Hippocampal formation (tissue), 2 donors: ENCODE measurements around the gene ZBTB42.

Experiments used
- DNase-seq, 2 donors: peaks; one replicate each; lab custom pipeline; 2025; lab: John Stamatoyannopoulos, UW

The ZBTB42 gene

GRCh38 chr14:104800771-104801519 lies at the start of gene ZBTB42:
TSS of gene ZBTB42 (plus strand) at chr14:104801101. CDS start at chr14:104801198, 97 bp downstream.
- DNase-seq, result no peak

- DNase-seq, result no peak
Observed at GRCh38 chr14:104751539-104752422, 49.1 kb upstream of the ZBTB42 start.

DNA sequence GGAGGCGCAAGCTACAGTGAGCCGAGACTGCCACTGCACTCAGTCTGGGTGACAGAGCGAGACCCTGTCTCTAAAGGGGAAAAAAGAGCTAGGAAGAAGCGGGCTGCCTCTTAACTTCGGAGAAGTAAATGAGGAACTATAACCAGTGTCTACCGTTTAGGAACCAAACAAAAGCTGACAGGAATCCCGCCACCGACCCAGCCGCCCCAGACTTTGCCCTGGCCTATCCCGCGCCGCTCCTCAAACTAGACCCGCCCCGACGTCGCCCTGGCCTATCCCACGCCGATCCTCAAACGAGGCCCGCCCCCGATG lies 48.5 kb upstream of the ZBTB42 start:
- DNase-seq, result no peak

DNA sequence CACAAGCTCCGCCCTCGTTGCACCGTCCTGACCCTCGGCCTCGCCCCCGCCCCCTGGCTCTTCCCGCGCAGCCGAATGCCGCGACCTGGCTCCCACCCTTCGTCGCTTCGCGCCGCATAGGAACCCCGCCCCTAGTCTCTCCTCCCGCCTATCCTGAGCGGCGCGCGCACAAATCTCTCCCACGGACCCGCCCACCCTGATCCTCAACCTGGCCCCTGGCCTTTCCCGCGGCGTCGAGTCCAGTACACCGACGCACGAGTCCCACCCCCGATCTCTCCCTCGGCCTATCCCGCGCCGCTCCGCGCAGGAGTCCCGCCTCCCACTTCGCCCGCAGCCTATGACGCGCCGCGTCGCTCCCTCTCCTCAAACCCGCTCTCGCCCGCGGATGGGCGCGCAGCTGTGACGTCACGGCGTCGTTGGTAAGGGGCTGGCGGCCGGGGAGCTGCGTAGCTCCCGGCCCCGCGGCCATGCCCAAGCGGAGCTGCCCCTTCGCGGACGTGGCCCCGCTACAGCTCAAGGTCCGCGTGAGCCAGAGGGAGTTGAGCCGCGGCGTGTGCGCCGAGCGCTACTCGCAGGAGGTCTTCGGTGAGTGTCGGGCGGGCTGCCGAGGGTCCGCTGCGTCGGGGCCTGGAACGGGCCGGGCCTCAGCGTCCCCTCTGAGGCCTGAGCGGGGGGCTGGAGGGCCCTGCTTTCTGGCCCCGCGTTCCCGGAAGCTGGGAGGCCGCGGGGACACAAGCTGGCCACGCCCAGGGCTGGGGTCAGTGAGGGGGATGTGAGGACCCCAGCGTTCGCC lies 48.0 kb upstream of the ZBTB42 start, which contains the start of gene SIVA1:
Gene SIVA1 (plus strand): TSS at position 413 of the 793 bp plus-strand sequence. CDS start 55 bp downstream, at position 468.
- peak; percentile 100 for DNase-seq

GRCh38 chr14:104753528-104754212 lies 47.2 kb upstream of the ZBTB42 start:
- DNase-seq, result no peak

DNA sequence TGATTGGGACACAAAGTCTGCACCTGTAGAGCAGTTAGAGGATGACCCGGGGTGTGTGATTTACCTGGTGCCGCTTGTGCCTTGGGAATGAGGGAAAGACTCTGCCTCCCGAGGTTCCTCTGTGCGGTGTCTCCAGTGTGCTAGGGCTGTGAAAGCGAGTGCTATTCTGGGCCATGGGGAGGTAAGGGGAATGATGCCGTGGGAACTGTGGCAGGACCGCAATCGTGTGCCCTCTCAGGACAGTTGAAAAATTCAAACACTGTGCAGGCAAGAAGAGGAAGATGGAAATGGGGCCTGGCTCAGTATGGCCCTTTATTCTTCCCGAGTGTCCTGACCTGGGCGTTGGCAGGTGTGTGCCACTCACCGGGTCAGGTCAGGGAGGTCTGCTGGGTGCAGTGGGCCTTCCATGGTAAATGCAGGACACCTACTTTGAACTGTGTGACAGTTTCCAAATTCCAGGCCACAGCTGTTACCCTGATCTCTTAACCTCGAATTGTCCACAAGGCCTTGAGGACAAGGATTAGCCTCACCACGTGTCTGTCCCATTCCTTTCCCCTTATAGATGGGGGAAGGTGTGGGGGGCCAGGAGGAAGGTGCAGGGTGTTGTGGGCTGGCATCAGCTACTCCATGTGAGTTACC lies 46.6 kb upstream of the ZBTB42 start:
- DNase-seq, result no peak

- no peak for DNase-seq
Observed at GRCh38 chr14:104755621-104756020, 45.3 kb upstream of the ZBTB42 start.

- no peak for DNase-seq
Observed at GRCh38 chr14:104756477-104757237, 44.2 kb upstream of the ZBTB42 start.

GRCh38 chr14:104757238-104757585 lies 43.7 kb upstream of the ZBTB42 start:
- DNase-seq, result no peak

GRCh38 chr14:104757681-104758392 lies 43.1 kb upstream of the ZBTB42 start:
- no peak for DNase-seq

DNA sequence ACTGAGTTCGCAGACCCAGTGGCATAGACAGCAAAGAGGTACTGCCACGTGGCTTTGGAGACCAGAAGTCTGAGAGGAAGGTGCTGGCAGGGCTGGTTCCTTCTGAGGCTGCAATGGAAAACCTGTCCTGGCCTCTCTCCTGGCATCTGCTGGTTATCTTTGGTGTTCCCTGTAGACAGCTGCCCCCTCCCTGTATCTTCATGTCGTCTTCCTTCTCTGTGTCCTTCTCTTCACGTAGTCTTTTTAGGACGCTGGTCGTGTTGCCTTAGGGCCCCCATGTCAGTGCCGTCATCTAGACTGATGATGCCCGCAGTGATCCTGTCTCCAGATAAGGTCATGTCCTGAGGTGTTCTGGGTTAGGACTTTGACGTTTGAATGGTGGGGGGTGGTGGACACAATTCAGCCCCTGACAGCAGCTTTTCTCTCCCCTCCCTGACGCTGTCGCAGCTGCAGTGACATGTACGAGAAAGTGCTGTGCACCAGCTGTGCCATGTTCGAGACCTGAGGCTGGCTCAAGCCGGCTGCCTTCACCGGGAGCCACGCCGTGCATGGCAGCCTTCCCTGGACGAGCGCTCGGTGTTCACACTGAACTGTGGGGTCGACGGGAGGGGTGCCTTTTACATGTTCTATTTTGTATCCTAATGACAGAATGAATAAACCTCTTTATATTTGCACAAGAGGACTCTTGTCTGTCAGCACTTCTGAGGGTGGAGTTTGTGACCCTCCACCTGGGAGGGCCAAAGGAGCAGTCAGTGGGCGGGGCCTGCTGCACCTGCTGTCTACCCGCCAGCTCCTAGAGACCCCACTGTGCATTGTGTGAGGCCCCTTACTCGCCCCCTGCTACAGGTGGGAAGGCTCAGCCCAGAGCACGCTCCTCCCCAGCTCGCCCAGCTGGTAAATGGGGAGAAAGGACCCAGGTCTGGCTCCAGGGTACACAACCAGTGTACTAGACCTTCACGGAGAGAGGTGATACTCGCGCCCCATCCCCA lies 41.6 kb upstream of the ZBTB42 start:
- DNase-seq, result no peak

- no peak for DNase-seq
Observed at GRCh38 chr14:104765517-104765916, 35.4 kb upstream of the ZBTB42 start.

DNA sequence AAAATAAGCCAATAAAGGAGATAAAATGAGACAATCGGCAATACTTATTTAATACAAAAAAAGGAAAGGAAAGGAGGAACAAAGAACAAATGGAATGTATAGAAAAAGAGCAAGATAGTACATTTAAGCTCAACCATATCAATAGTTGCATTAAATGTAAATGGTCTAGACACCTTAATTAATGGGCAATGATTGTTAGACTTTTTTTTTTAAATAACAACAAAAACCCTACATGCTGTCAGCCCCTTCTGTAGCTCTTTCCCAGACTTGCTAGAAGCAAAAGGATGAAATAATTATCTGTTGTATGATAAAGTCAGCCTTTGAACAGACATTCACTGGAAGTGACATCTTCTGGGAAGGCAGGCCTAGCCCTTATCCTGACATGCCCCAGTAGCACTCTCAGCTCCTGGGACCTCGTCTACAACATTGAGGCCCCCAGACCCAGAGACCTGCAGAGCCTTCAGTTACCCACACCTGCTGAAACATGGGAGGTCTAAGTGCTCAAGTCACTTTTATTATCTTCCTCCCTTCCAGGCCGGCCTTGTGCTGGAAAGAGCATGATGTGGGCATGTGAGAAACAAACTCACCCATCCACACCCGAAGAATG lies 34.5 kb upstream of the ZBTB42 start:
- no peak for DNase-seq

DNA sequence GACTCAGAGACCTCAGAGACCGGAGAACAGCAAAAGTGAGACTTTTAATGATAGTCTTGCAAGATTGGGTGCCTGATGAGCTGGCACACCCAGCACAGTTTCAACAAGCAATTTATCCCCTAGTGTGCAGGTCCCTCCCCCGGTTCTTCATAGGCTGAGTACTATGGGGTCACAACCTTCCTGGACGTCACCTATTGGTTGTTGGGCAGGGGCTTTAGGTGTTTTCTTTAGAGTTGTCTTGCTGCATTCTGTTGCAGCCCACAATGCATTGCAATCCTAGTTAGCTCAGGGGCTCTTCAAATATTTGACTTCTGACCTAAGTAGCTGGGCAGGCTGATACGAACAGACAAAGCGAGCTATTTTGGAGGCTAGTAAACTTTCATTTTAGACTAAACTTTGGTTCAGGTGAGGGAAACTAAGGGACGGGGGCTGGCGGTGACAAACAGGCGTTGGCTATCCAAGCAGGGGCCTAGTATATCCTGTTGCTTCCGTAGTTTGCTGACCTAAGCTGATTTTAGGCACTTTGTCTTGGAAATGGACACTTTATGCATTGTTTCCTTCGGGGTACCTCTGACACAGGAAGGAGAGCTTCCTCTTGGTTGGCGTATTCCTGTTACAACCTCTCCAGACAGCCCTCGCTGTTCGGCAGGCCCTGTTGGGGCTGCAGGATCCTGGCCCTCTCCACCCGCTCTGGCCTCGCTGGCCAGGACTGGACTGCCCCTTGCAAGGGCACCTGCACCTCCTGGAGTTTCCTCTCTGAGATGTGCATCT lies 33.9 kb upstream of the ZBTB42 start:
- no peak for DNase-seq

- DNase-seq, result no peak
Observed at GRCh38 chr14:104767634-104767918, 33.3 kb upstream of the ZBTB42 start.

DNA sequence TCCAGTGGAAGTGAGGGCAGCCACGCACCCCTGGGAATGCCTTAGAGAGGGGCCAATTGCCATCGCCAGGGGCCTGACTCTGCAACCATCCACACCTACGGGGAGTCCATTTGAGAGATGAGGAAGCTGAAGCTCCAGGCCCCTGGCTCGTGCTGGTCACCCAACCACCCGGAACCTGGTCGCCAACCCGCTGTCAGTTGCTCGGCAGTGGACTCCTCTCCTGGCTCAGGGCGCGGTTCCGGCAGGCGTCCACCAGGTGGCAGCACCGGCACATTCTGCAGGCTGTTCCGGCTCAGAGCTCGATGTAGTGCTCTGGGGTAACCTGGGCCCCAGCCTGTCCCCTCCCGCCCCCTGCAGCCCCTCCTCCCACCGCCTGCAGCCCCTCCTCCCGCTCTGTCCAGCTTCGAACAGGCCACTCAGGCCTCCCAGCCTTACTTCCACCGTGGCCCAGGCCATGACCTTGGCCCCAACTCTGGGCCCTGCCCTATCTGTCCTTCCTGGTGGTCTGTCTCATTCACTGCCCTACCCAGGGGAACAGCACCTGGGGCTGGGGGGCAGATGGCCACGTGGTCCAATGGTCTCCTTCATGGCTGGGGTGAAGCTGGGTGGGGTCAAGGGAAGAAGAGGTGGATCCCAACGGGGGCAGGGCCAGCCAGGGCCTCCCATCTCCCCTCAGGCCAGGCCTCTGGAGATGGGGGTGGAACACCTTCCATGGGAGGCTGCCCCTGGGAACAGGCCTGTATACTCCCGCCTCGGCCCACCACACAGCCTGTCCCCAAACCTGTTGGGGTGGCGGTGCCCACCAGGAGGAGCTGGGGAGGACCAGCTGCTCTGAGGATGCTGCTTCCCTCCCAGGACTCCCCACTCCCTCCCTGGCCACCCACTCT lies 32.2 kb upstream of the ZBTB42 start:
- DNase-seq, result peak; percentile 46 to 82
